Breast epithelium (tissue), 4 donors: ENCODE measurements around the gene NUCB1. TPM values are rescaled to one million over a fixed set of nuclear protein-coding genes. Genes with fewer than 3 reads are reported as not detected.

Experiments used
- DNase-seq, 2 donors: peaks; one replicate each; pipeline ENCODE4 v3.0.0-alpha.2; 2019; ENCODE audit warnings: low spot score in 2 of 2
- H3K27ac ChIP-seq, 2 donors: fragments of 200-600 bp; sonication (generic) in 1 of 2; one replicate each; pipeline ENCODE4 v1.5.1; 2016 to 2019; ENCODE audit warnings: mild to moderate bottlenecking in 1 of 2
- H3K27me3 ChIP-seq, 2 donors: fragments of 200-600 bp; sonication (generic) in 1 of 2; one replicate each; pipeline versions ENCODE4 v1.5.1 to v1.6.0; 2017 to 2019; ENCODE audit warnings: control low read depth in 1 of 2, mild to moderate bottlenecking in 1 of 2
- H3K36me3 ChIP-seq: fragments of 200-600 bp; one replicate; pipeline ENCODE4 v1.5.1; 2019
- H3K4me1 ChIP-seq, 2 donors: fragments of 200-600 bp; sonication (generic); one replicate each; pipeline ENCODE4 v1.5.1; 2016 to 2019; ENCODE audit warnings: control low read depth in 1 of 2
- H3K4me3 ChIP-seq, 3 donors: fragments of 200-600 bp; sonication (generic); 1 replicate in 2 of 3; 2 replicates in 1 of 3; pipeline ENCODE4 v1.5.1; 2016 to 2019; ENCODE audit warnings: mild to moderate bottlenecking in 3 of 3, moderate library complexity in 2 of 3
- H3K9me3 ChIP-seq, 2 donors: fragments of 200-600 bp; sonication (generic) in 1 of 2; one replicate each; pipeline ENCODE4 v1.5.1; 2016 to 2019; ENCODE audit warnings: control low read depth in 1 of 2
- POLR2A ChIP-seq: fragments of 450-650 bp; IDR thresholded peaks from one replicate; pipeline ENCODE4 v1.6.1; 2016; ENCODE audit warnings: antibody characterized with exemption, mild to moderate bottlenecking, moderate library complexity
- POLR2AphosphoS5 ChIP-seq, 3 donors: sonication (generic); formaldehyde crosslinking; IDR thresholded peaks; one replicate each; pipeline ENCODE4 v1.6.1; 2017; ENCODE audit warnings: antibody characterized with exemption in 3 of 3
- intact Hi-C: fragments of 100-400 bp; cut with DNase I; formaldehyde crosslinking; loops from one replicate; pipeline ENCODE4 v1.15.1; 2023; ENCODE audit warnings: low total_unique reads
- total RNA-seq, 3 donors: library from RNA; depleted of rRNA; stranded (reverse); fragments of >200 nt; gene quantifications; one replicate each; pipeline ENCODE4 v1.1.0, GENCODE V29; 2016
- TF ChIP-seq, protein P1 (sequence below), 3 donors: fragments of 450-650 bp; IDR thresholded peaks; one replicate each; pipeline ENCODE4 v1.5.1; 2016 to 2017; ENCODE audit warnings: antibody characterized with exemption in 3 of 3, mild to moderate bottlenecking in 3 of 3, moderate library complexity in 3 of 3

NUCB1 gene
- total RNA-seq, 3 donors from 2014 or later: 131 to 333 (median 223) TPM

DNA sequence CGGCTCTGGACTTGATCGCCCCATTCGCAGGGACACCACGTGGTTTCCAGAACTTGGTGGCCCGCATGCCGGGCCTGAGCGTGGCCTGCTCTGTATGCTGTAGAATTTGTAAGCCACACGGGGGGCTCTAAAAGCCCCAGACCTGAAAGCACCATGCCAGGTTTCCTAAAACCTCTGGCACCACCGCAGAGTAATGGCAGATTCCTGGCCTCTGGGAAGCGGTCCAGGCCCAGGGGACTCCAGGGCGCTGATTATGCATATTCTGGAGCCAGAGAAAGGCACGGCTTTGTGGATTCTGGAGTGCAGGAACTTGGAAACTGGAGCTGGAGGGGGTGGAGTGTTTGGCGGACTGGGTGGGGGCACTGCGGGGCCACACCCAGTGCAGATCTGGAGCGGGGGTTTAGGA, 68.7 kb downstream of the NUCB1 start:
- TF ChIP-seq POLR2A (no peak), POLR2AphosphoS5 (IDR thresholded peaks at IDR 0.05) (no peak)
- TF ChIP-seq, protein P1, sequence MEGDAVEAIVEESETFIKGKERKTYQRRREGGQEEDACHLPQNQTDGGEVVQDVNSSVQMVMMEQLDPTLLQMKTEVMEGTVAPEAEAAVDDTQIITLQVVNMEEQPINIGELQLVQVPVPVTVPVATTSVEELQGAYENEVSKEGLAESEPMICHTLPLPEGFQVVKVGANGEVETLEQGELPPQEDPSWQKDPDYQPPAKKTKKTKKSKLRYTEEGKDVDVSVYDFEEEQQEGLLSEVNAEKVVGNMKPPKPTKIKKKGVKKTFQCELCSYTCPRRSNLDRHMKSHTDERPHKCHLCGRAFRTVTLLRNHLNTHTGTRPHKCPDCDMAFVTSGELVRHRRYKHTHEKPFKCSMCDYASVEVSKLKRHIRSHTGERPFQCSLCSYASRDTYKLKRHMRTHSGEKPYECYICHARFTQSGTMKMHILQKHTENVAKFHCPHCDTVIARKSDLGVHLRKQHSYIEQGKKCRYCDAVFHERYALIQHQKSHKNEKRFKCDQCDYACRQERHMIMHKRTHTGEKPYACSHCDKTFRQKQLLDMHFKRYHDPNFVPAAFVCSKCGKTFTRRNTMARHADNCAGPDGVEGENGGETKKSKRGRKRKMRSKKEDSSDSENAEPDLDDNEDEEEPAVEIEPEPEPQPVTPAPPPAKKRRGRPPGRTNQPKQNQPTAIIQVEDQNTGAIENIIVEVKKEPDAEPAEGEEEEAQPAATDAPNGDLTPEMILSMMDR (IDR thresholded peaks at IDR 0.05): no peak
- no peaks in the 10 kb centered on the region for H3K36me3 ChIP-seq

DNA sequence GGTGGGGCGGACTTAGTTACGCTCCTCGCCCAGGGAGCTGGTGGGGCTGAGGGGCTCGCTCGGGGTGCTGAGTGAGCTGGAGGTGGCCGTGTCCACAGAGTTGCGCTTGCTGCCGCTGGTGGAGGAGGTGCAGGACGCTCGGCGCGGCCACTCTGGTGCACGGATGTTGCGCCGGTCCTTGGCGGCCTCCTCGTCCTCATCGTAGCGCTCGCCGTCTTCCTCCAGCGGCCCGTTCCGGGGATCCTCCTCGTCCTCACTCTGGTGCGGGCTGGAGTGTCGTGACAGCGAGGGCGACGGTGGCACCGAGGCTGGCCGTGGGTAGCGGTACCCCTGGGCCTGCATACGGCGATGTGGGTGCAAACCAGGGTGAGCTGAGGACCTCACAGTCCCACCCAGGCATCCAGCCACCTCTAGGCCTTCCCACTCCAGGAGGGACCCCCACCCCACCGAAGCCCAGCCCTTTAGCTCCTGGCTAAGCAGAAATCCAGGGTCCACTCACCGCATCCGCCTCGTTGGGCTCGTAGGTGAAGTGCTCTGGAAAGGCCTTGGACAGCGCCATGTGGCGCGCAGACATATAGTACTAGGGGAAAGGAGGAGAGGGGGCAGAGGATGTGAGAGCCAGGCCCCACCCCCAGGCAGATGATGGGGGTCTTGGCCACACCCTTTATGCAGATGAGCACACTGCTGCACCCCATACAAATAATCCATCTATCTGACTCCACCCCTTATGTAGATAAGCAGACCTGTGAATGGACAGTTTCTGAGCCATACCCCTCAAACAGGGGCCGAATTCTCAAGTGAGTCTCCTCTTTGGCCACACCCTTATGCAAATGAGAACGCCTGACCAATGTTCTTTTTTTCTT, 69.4 kb downstream of the NUCB1 start:
- no peak for DNase-seq
- no peaks in the 10 kb centered on the region for H3K9me3 ChIP-seq
- no peak overlapping the region for H3K27ac ChIP-seq
- intact Hi-C loops: no loop called here
- H3K36me3 ChIP-seq: no peaks in the 10 kb centered on the region
- no peaks in the 10 kb centered on the region for H3K27me3 ChIP-seq
- peaks cover 0 to 14% of the 10 kb centered on the region in 2 donors for H3K4me1 ChIP-seq
- H3K4me3 ChIP-seq: no peak overlapping the region
- no peak for TF ChIP-seq POLR2AphosphoS5 (IDR thresholded peaks at IDR 0.05)
- TF ChIP-seq POLR2A: no peak
- TF ChIP-seq, protein P1 (IDR thresholded peaks at IDR 0.05): no peak

More for the DNA sequence above, 68.7 kb downstream of the NUCB1 start:
- Histone ChIP-seq H3K27ac (no peak overlapping the region), H3K9me3 (no peaks in the 10 kb centered on the region), H3K4me1 (peaks cover 0 to 14% of the 10 kb centered on the region in 2 donors), H3K4me3 (no peak overlapping the region), H3K27me3 (no peaks in the 10 kb centered on the region)
- intact Hi-C loops: no loop called here
- no peak for DNase-seq

DNA sequence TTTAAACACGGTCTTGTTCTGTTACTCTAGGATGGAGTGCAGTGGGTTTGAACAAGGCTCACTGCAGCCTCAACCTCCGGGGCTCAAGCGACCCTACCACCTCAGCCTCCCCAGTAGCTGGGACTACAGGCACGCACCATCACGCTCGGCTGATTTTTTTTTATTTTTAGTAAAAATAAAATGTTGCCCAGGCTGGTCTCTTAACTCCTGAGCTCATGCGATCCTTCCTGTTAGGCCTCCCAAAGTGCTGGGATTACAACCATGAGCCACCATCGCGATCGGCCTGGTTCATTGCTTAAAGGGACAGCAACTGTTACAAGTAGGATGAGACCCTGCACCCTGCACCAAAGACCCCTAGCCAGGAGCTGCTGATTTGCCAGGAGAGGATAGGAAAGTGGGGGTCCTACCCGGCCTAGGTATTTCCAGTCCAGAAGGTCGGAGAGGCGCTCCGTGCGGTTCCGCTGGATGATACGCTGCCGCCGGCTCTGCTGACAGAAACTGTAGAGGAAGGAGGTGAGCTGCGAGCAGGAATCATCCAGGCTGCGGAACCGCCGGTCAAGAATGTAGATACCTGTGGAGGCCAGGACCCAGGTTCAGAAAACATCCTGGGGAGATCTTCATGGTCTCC, 70.1 kb downstream of the NUCB1 start:
- TF ChIP-seq POLR2AphosphoS5 (IDR thresholded peaks at IDR 0.05) (no peak), POLR2A (no peak)
- TF ChIP-seq, protein P1 (IDR thresholded peaks at IDR 0.05): no peak
- intact Hi-C loops: no loop called here
- no peak for DNase-seq
- no peak overlapping the region for H3K4me3 ChIP-seq
- no peak overlapping the region for H3K27ac ChIP-seq
- no peaks in the 10 kb centered on the region for H3K9me3 ChIP-seq
- peaks cover 0 to 14% of the 10 kb centered on the region in 2 donors for H3K4me1 ChIP-seq
- no peaks in the 10 kb centered on the region for H3K27me3 ChIP-seq
- H3K36me3 ChIP-seq: no peaks in the 10 kb centered on the region

DNA sequence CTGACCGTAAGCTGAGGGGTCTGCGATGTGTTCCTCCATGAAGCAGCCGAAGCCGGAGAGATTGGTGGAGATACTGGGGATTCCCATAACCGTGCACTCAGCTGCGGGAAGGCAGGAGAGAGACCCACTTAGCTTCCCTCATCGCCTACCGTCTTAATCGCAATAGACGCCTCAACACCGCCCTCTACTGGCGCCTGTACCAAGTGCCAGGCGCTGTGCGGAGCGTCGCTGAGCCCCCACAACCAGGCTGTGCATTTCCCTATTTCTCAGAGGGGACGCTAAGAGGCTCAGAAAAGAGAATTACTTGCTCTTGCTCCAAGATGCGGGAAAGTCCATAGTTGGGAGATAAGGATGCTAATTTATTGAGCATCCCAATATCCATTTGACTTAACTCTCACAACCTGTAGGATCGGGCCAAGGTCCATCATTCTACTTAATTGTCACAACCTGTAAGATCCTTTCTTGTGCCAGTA, 70.8 kb downstream of the NUCB1 start:
- no peak for DNase-seq
- no peak for TF ChIP-seq POLR2AphosphoS5 (IDR thresholded peaks at IDR 0.05)
- TF ChIP-seq, protein P1 (IDR thresholded peaks at IDR 0.05): peak; percentile 64 to 79 (median 67)
- H3K4me3 ChIP-seq: no peak overlapping the region
- intact Hi-C loops: no loop called here
- peaks cover 0 to 14% of the 10 kb centered on the region in 2 donors for H3K4me1 ChIP-seq
- H3K36me3 ChIP-seq: no peaks in the 10 kb centered on the region
- H3K27me3 ChIP-seq: no peaks in the 10 kb centered on the region
- no peaks in the 10 kb centered on the region for H3K9me3 ChIP-seq
- peak overlapping the region in 1 of 2 donors; percentile 19 for H3K27ac ChIP-seq

Other genes with a start within 250 kb of the NUCB1 start
- 1 to 10 TPM in 2 of 3 donors, under 1 TPM in 1; 0.64 to 2.9 (median 2.6) TPM for gene NTN5, start 227.3 kb upstream of the NUCB1 start, total RNA-seq
- gene FUT2, start 204.3 kb upstream of the NUCB1 start, total RNA-seq: 1 to 10 TPM in 2 of 3 donors, not detected in 1; 2.6 to 5.9 TPM
- 1 to 10 TPM in 2 of 3 donors, under 1 TPM in 1; 0.32 to 1.9 (median 1.3) TPM for gene MAMSTR, start 180.6 kb upstream of the NUCB1 start, total RNA-seq
- 10 to 100 TPM in 2 of 3 donors, 1 to 10 TPM in 1; 7.7 to 28.2 (median 10.7) TPM for gene RASIP1, start 159.7 kb upstream of the NUCB1 start, total RNA-seq
- under 1 TPM in 1 of 3 donors, not detected in 2; 0.29 TPM for gene IZUMO1, start 153.4 kb upstream of the NUCB1 start, total RNA-seq
- gene FUT1, start 147.7 kb upstream of the NUCB1 start, total RNA-seq: 1 to 10 TPM in 2 of 3 donors, under 1 TPM in 1; 0.48 to 6.2 (median 3.1) TPM
- not detected for gene FGF21, start 144.8 kb upstream of the NUCB1 start, total RNA-seq
- 10 to 100 TPM; 26.9 to 49.0 (median 28.8) TPM for gene BCAT2, start 89.3 kb upstream of the NUCB1 start, total RNA-seq
- 10 to 100 TPM; 13.1 to 18.6 (median 14.6) TPM for gene HSD17B14, start 63.8 kb upstream of the NUCB1 start, total RNA-seq
- gene PLEKHA4, start 31.7 kb upstream of the NUCB1 start, total RNA-seq: 10 to 100 TPM in 2 of 3 donors, 1 to 10 TPM in 1; 6.4 to 25.6 (median 22.4) TPM
- 10 to 100 TPM; 59.6 to 74.2 (median 65.4) TPM for gene PPP1R15A, start 27.9 kb upstream of the NUCB1 start, total RNA-seq
- under 1 TPM in 2 of 3 donors, not detected in 1; 0.48 to 0.73 TPM for gene TULP2, start 1.6 kb upstream of the NUCB1 start, total RNA-seq
- 1 to 10 TPM in 1 of 3 donors, under 1 TPM in 1, not detected in 1; 0.96 to 1.3 TPM for gene DHDH, start 33.4 kb downstream of the NUCB1 start, total RNA-seq
- 10 to 100 TPM; 34.2 to 56.0 (median 36.0) TPM for gene BAX, start 54.6 kb downstream of the NUCB1 start, total RNA-seq
- gene FTL, start 65.0 kb downstream of the NUCB1 start, total RNA-seq: over 10,000 TPM in 1 of 3 donors, 1,000 to 10,000 TPM in 2; 3,861 to 12,429 (median 4,028) TPM
- gene GYS1, start 93.0 kb downstream of the NUCB1 start, total RNA-seq: 10 to 100 TPM; 24.0 to 26.4 (median 24.6) TPM
- 100 to 1,000 TPM in 1 of 3 donors, 10 to 100 TPM in 2; 74.1 to 104 (median 84.0) TPM for gene RUVBL2, start 93.6 kb downstream of the NUCB1 start, total RNA-seq
- not detected for gene LHB, start 116.8 kb downstream of the NUCB1 start, total RNA-seq
- gene CGB3, start 124.0 kb downstream of the NUCB1 start, total RNA-seq: not detected
- gene CGB2, start 131.6 kb downstream of the NUCB1 start, total RNA-seq: not detected
- gene CGB1, start 136.6 kb downstream of the NUCB1 start, total RNA-seq: not detected
- gene CGB5, start 143.5 kb downstream of the NUCB1 start, total RNA-seq: not detected
- not detected for gene CGB8, start 148.8 kb downstream of the NUCB1 start, total RNA-seq
- gene CGB7, start 157.4 kb downstream of the NUCB1 start, total RNA-seq: 1 to 10 TPM in 1 of 3 donors, under 1 TPM in 1, not detected in 1; 0.15 to 2.0 TPM
- 1 to 10 TPM in 2 of 3 donors, not detected in 1; 3.9 to 6.4 TPM for gene NTF4, start 164.5 kb downstream of the NUCB1 start, total RNA-seq
- gene KCNA7, start 172.4 kb downstream of the NUCB1 start, total RNA-seq: not detected
- 100 to 1,000 TPM; 222 to 444 (median 316) TPM for gene SNRNP70, start 185.1 kb downstream of the NUCB1 start, total RNA-seq
- 10 to 100 TPM in 2 of 3 donors, 1 to 10 TPM in 1; 8.5 to 17.6 (median 11.8) TPM for gene LIN7B, start 214.1 kb downstream of the NUCB1 start, total RNA-seq
- gene C19orf73, start 218.8 kb downstream of the NUCB1 start, total RNA-seq: 1 to 10 TPM; 3.8 to 5.7 (median 4.6) TPM
- gene PPFIA3, start 219.2 kb downstream of the NUCB1 start, total RNA-seq: 1 to 10 TPM; 3.4 to 6.2 (median 3.4) TPM